Right forelimb (tissue), 1 donor: ENCODE results near the gene KLRC4.

ENCODE experiments used
- DNase-seq: peaks from one replicate; pipeline ENCODE4 v3.0.0-alpha.2; 2018

The KLRC4 gene

DNA sequence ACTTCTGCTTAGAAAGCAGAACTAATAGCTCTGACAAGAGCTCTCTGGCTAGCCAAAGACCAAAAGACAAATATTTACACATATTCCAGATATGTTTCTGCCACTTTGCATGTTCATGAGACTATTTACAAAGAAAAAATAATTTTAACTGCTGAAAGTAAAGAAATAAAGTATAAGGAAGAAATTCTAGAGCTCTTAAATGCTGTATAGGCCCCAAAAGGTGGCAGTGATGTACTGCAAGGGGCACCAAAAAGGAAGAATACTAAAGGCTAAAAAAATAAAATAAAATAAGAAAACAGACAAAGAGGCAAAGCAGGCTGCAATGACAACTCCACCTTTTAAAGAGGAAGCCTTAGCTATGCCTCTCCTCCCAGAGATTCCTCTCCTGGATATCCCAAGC, 42.7 kb downstream of the KLRC4 start:
- DNase-seq, result no peak

DNA sequence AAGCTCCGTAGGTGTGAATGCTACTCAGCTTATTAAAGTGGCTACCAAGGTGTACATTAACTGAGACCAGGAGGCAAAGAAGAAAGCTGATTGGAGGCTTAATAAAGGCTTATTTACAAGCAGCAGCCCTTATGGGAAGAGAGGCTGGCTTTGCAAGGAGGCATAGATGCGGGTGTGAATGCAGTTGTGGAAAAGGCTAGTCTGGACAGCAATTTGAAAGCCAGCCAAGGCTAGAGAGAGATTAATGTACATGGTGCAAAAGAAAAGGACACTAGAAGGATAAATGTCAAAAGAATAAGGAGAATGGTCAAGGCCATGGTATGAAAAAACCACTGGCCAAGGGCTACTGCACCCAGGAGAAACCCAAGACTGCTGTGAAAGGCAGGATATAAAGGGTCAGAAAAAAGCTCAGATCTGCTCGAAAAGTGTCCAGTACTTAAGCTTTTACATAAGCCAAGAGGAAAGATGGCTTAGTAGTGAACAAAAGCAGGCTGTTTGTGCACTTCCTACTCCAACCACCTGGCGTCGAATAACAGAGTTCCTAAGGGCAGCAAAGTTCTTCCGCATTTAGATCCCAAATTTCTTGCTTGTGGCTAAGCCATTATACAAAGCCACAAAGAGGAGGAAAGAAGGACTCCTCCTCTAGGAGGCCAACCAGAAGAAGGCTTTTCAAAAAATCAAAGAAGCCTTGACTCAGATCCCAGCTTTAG, 43.7 kb downstream of the KLRC4 start:
- no peak for DNase-seq

DNA sequence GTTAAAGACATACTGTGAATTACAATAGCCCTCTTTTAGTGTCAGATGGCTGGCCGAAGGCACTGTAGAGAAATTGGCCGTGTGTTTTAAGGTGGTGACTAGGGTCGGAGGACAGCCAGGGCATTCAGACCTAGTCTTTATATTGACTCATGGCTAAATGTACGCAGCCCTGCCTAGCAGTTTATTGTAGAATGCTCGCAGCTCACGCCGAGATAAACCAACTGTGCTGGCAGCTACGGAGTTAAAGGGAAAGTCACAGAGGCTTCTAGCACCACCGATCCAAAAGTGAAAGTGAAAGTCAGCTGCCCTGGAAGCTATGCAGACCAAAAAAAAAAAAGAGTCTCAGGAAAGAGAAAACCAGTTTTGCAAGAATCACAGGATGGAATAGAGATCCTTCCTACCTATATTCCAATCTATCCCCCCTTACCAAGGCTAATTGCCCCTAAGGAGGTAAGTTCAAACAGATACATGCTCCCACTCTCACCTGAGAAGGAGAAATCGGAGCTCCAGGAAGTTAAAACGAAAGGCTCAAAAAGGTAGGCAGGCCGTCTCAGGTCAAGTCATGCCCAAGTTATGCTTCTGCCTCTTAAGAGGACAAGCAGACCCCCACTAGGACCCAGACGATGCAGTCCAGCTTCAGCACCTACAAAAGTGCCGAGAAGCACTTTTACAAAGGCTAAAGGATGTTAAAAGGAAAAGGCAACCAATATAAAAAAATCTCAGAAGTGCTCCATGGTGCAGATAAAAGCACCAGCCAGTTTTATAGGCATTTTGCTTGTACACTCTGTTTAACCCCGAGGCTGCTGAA, 44.5 kb downstream of the KLRC4 start:
- DNase-seq, result peak; percentile 79

DNA sequence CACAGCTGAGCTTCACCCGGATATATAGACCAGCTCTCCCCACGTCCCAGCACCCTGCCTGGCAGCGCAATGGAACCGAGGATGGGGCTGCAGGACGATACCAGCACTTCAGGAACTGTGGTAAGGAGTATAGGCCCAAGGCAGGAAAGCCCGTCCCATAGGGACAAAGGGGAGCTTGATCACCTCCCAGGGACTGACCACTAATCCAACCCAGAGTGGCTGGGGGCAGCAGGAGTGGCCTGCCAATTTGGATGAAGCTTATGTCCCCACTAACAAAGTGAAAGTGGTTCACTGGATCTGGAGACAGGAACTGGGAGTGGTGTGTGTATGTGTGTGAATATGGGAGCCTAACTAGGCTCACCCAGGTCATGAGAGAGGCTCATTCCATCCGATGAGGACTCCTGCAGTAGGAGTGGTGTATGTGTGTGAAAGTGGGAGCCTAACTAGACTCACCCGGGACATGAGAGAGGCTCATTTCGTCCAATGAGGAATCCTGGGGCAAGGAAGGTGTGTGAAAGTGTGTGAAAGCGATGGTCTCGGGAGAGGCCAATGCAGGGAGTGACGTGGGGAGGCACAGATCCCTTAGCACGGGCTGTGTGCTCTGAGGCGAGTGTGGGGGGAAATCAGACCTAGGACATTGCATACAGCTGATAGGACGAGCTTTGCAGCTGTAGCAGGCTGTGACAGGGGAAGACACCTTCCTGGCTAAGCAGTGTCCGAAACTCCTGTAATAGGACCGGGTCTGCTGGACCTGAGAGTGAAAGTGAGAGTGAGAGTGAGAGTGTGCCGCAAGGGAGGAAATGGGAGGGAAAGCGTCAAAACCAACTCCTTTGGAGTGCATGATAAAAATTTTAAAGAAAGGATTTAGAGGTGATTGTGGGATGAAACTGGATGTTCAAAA, 45.4 kb downstream of the KLRC4 start:
- peak; percentile 67 for DNase-seq

DNA sequence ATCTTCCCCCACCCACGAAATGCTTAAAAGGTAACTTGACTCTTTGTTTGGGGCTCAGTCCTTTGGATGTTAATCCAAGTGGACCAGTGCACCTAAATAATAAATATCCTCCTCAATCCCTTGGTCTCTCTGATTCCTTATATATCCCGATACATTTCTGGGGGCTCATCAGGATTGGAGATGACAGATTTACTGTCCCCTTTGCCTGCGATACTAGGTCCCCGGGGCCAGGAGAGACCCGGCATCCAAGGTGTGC, 46.0 kb downstream of the KLRC4 start:
- no peak for DNase-seq

DNA sequence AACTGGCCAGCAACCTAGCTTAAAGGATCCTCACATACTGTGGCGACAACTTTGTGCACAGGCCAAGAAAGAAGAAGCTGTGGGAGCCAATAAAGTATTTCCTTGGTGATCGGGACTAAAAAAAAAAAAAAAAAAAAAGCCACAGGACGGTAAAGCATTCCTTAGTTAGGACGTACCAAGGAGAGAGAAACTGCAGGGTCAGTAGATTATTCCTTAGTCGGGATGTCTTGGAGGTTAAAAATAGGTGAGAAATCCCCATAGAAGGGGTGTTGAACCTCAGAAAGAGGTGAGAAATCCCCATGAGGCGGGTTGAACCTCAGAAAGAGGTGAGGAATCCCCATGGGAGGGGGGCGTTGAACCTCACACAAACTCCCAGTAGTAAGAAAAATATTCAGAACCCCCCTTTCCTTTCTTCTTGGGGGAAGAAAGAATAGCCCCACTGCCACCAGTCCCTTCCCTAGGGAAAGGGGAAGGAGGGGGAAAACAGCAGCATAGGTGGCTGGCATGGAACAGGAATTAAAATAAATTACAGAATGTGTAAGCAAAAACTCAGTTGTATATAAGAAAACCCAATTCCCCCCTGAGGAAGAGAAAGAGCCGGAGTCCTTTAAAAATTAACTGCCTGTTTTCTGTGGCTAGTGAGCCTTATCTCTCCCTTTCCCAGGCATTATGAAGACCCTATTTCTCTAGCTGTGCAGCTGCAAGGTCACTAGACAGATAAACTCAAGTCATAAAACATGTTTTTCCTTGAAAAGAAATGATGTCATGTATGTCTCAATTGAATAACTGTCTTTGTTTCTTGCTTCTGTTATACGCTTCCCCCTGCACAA, 46.5 kb downstream of the KLRC4 start:
- no peak for DNase-seq

DNA sequence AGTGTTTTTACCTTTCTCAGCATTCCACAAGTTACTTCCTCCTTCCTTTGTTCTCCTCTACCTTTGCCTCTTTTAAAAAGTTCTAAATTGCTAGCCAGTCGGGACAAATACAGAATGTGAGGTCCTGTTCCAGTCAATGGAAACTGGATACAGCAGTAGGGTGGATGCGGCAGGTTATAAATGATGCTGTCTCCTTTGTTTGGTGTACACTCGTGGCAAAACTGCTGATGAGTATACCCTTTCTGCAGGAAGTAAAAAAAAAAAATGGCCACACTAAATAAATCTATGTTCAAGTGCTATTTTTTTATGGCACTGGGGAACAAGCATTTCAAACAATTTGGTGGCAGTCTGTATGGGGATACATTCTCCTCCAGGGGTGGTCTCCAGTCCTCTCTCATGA, 47.2 kb downstream of the KLRC4 start:
- no peak for DNase-seq

DNA sequence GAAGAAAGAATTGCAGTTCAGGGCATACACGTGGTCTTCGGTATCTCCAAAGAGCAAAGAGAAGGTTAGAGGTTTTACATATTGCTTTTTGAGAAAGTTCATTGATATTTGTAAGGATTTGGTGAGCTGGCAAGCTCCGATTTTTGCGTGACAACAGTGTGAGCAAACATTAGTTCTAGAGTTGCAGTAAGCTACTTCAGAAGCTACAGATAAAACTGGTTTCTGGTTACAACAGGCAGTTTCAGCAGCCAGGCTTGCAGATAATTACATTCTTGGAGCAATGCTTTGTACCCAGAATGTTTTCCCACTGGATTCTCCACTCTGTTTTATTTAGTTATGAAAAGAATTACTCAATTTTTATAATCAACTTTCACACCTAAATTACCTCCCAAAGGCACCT, 47.9 kb downstream of the KLRC4 start:
- DNase-seq, result no peak

DNA sequence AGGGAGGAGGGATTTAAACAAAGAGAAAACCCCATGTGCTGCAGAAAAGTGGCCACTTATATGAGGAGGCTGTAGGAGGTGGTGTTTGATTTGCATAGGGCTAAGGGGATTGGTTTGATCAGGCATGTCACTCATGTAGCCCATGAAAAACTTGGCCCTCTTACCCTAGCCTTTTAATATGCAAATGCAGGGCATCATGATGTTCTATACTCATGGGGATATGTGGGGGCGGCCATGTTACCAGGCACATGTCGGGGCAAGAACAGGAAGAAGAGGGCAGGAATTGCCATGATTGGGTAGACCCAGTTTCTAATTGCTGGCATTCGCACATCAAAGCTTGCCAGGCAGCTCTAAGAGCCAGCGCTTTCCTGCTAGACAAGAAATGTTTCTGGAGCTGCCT, 48.5 kb downstream of the KLRC4 start:
- DNase-seq, result no peak

DNA sequence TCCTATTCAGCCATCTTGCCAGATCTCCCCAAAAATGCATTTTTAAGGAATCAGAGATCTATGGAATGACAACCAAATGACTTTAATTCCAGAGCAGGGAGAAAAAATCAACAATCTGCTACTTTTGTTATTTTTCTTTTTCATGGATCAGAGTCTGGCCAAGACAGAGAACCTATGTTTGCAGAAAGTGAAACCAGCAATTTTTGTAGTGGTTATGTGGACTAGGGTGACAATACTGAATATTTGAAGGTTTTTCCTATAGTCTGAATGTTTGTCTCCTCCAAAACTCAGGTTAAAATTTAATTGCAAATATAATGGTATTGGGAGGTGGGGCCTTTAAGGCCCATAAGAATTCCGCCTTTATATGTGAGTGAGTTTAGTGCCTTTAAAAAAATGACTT, 50.6 kb downstream of the KLRC4 start:
- no peak for DNase-seq

DNA sequence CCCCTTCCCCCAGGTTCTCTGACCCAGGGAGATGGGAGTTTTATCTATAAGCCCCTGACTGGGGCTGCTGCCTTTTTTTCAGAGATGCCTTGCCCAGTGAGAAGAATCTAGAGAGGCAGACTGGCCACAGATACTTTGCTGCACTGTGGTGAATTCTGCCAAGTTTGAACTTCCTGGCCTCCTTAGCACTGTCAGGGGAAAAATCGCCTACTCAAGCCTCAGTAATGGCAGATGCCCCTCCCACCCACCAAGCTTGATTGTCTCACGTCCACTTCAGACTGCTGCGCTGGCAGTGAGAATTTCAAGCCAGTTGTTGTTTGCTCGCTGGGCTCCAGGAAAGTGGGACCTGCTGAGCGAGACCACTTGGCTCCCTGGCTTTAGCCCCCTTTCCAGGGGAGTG, 51.4 kb downstream of the KLRC4 start:
- no peak for DNase-seq
